ENCODE results near the gene FNIP1. TPM values are rescaled to one million over a fixed set of nuclear protein-coding genes. Genes with fewer than 3 reads are reported as not detected.

FNIP1 gene
- total RNA-seq, 5 donors from 2014 or later (not counting 1 experiment from before 2014, with no cell fraction given): 26.7 to 32.7 (median 27.7) TPM

- Histone ChIP-seq H3K4me1 (ENCODE audit: control insufficient read depth in 1 of 2, extremely low read depth in 1 of 2, insufficient read depth in 2 of 2, low read length in 2 of 2) (no peaks in the 10 kb centered on the region), H3K27ac (ENCODE audit: low read length) (no peak overlapping the region), H3K4me3 (ENCODE audit: control insufficient read depth in 1 of 2, extremely low read depth in 1 of 2, low read length in 1 of 2) (no peak overlapping the region), H3K9me3 (no peaks in the 10 kb centered on the region), H3K36me3 (ENCODE audit: control insufficient read depth in 2 of 2, extremely low read depth in 1 of 2, insufficient read depth in 1 of 2, low read length in 1 of 2) (peaks cover 0 to 50% of the 10 kb centered on the region in 2 donors), H3K27me3 (replicated peaks in 1 of 2; ENCODE audit: control insufficient read depth in 2 of 2, extremely low read depth in 1 of 2, insufficient read depth in 2 of 2, low read length in 1 of 2) (no peaks in the 10 kb centered on the region)
- Mint-ChIP-seq H3K4me1 (peaks cover 2 to 7% (median 6%) of the 10 kb centered on the region in 3 donors), H3K27ac (peak overlapping the region in 1 of 2 donors; percentile 0), H3K36me3 (peaks cover 67% of the 10 kb centered on the region), H3K27me3 (no peaks in the 10 kb centered on the region), H3K4me3 (no peak overlapping the region), H3K9me3 (no peaks in the 10 kb centered on the region)
- ATAC-seq (replicated peaks in 1 of 4) (no peak), DNase-seq (no peak)
- POLR2A ChIA-PET: no interaction called here
- CTCF ChIA-PET: interaction anchor here in 1 of 2 donors (0.6 kb wide), 1 partner anchor 16 kb away, joined by 3 read pairs; no protein-coding TSS in a partner anchor
Measured at GRCh38 chr5:131671409-131671808, 125.4 kb downstream of the FNIP1 start.

- Mint-ChIP-seq H3K9me3 (peaks cover 5 to 14% (median 9%) of the 10 kb centered on the region in 3 donors), H3K36me3 (peaks cover 58% of the 10 kb centered on the region), H3K4me1 (peaks cover 0 to 6% (median 0%) of the 10 kb centered on the region in 3 donors), H3K27ac (no peak overlapping the region), H3K4me3 (no peak overlapping the region), H3K27me3 (no peaks in the 10 kb centered on the region)
- WGBS (ENCODE audit: insufficient coverage): no CpG with 5 or more reads among the region's 1 CpG
- H3K4me1 ChIP-seq (ENCODE audit: control insufficient read depth in 1 of 2, extremely low read depth in 1 of 2, insufficient read depth in 2 of 2, low read length in 2 of 2): no peaks in the 10 kb centered on the region
- ChIA-PET POLR2A (interaction anchor here in 1 of 2 donors (0.7 kb wide), 1 partner anchor 51 kb away, joined by 4 read pairs; no protein-coding TSS in a partner anchor), CTCF (no interaction called here)
- peaks cover 14 to 37% of the 10 kb centered on the region in 2 donors for H3K36me3 ChIP-seq (ENCODE audit: control insufficient read depth in 2 of 2, extremely low read depth in 1 of 2, insufficient read depth in 1 of 2, low read length in 1 of 2)
- H3K27ac ChIP-seq (ENCODE audit: low read length): no peak overlapping the region
- ATAC-seq (replicated peaks in 1 of 4) (no peak), DNase-seq (no peak)
- H3K4me3 ChIP-seq (ENCODE audit: control insufficient read depth in 1 of 2, extremely low read depth in 1 of 2, low read length in 1 of 2): no peak overlapping the region
- peaks cover 4% of the 10 kb centered on the region for H3K9me3 ChIP-seq
- H3K27me3 ChIP-seq (replicated peaks in 1 of 2; ENCODE audit: control insufficient read depth in 2 of 2, extremely low read depth in 1 of 2, insufficient read depth in 2 of 2, low read length in 1 of 2): no peaks in the 10 kb centered on the region
Measured at GRCh38 chr5:131664929-131665328, 131.9 kb downstream of the FNIP1 start.

- Mint-ChIP-seq H3K9me3 (peaks cover 5 to 16% (median 14%) of the 10 kb centered on the region in 3 donors), H3K4me3 (no peak overlapping the region), H3K4me1 (peaks cover 0 to 10% (median 0%) of the 10 kb centered on the region in 3 donors), H3K27ac (no peak overlapping the region), H3K27me3 (no peaks in the 10 kb centered on the region), H3K36me3 (peaks cover 64% of the 10 kb centered on the region)
- DNase-seq: no peak
- no CpG with 5 or more reads among the region's 1 CpG for WGBS (ENCODE audit: insufficient coverage)
- peaks cover 19 to 30% of the 10 kb centered on the region in 2 donors for H3K36me3 ChIP-seq (ENCODE audit: control insufficient read depth in 2 of 2, extremely low read depth in 1 of 2, insufficient read depth in 1 of 2, low read length in 1 of 2)
- POLR2A ChIA-PET: interaction anchor here (0.6 kb wide), 2 partner anchors 301 to 776 kb away, joined by 4 to 7 read pairs; no protein-coding TSS in a partner anchor
- no peak overlapping the region for H3K27ac ChIP-seq (ENCODE audit: low read length)
- H3K4me1 ChIP-seq (ENCODE audit: control insufficient read depth in 1 of 2, extremely low read depth in 1 of 2, insufficient read depth in 2 of 2, low read length in 2 of 2): no peaks in the 10 kb centered on the region
- CTCF ChIA-PET: interaction anchor here (0.7 kb wide), 2 partner anchors 104 to 698 kb away, joined by 3 to 5 read pairs; no protein-coding TSS in a partner anchor
- H3K9me3 ChIP-seq: peaks cover 4% of the 10 kb centered on the region
- no peaks in the 10 kb centered on the region for H3K27me3 ChIP-seq (replicated peaks in 1 of 2; ENCODE audit: control insufficient read depth in 2 of 2, extremely low read depth in 1 of 2, insufficient read depth in 2 of 2, low read length in 1 of 2)
- no peak for ATAC-seq (replicated peaks in 1 of 4)
- H3K4me3 ChIP-seq (ENCODE audit: control insufficient read depth in 1 of 2, extremely low read depth in 1 of 2, low read length in 1 of 2): no peak overlapping the region
Measured at GRCh38 chr5:131661933-131662332, 134.9 kb downstream of the FNIP1 start.

- Histone ChIP-seq H3K9me3 (peaks cover 4% of the 10 kb centered on the region), H3K4me3 (ENCODE audit: control insufficient read depth in 1 of 2, extremely low read depth in 1 of 2, low read length in 1 of 2) (no peak overlapping the region), H3K27me3 (replicated peaks in 1 of 2; ENCODE audit: control insufficient read depth in 2 of 2, extremely low read depth in 1 of 2, insufficient read depth in 2 of 2, low read length in 1 of 2) (no peaks in the 10 kb centered on the region), H3K27ac (ENCODE audit: low read length) (no peak overlapping the region), H3K4me1 (ENCODE audit: control insufficient read depth in 1 of 2, extremely low read depth in 1 of 2, insufficient read depth in 2 of 2, low read length in 2 of 2) (no peaks in the 10 kb centered on the region), H3K36me3 (ENCODE audit: control insufficient read depth in 2 of 2, extremely low read depth in 1 of 2, insufficient read depth in 1 of 2, low read length in 1 of 2) (peaks cover 19 to 27% of the 10 kb centered on the region in 2 donors)
- ATAC-seq (replicated peaks in 1 of 4) (no peak), DNase-seq (no peak)
- CTCF ChIA-PET: no interaction called here
- 100% methylated on average over 2 of the region's 9 CpGs for WGBS (ENCODE audit: insufficient coverage)
- POLR2A ChIA-PET: interaction anchor here in 1 of 2 donors (0.5 kb wide), 1 partner anchor 14 kb away, joined by 3 read pairs; no protein-coding TSS in a partner anchor
- no peak overlapping the region for H3K4me3 Mint-ChIP-seq
- H3K27ac Mint-ChIP-seq: no peak overlapping the region
- peaks cover 5 to 16% (median 14%) of the 10 kb centered on the region in 3 donors for H3K9me3 Mint-ChIP-seq
- no peaks in the 10 kb centered on the region for H3K27me3 Mint-ChIP-seq
- H3K36me3 Mint-ChIP-seq: peaks cover 62% of the 10 kb centered on the region
- H3K4me1 Mint-ChIP-seq: peaks cover 2 to 19% (median 2%) of the 10 kb centered on the region in 3 donors
Measured at GRCh38 chr5:131659841-131660240, 137.0 kb downstream of the FNIP1 start.

- peaks cover 4% of the 10 kb centered on the region for H3K9me3 ChIP-seq
- Mint-ChIP-seq H3K4me1 (peaks cover 2 to 19% (median 2%) of the 10 kb centered on the region in 3 donors), H3K4me3 (no peak overlapping the region), H3K9me3 (peaks cover 5 to 16% (median 14%) of the 10 kb centered on the region in 3 donors), H3K27ac (no peak overlapping the region), H3K36me3 (peaks cover 66% of the 10 kb centered on the region), H3K27me3 (no peaks in the 10 kb centered on the region)
- no peaks in the 10 kb centered on the region for H3K4me1 ChIP-seq (ENCODE audit: control insufficient read depth in 1 of 2, extremely low read depth in 1 of 2, insufficient read depth in 2 of 2, low read length in 2 of 2)
- no peaks in the 10 kb centered on the region for H3K27me3 ChIP-seq (replicated peaks in 1 of 2; ENCODE audit: control insufficient read depth in 2 of 2, extremely low read depth in 1 of 2, insufficient read depth in 2 of 2, low read length in 1 of 2)
- H3K36me3 ChIP-seq (ENCODE audit: control insufficient read depth in 2 of 2, extremely low read depth in 1 of 2, insufficient read depth in 1 of 2, low read length in 1 of 2): peaks cover 19 to 28% of the 10 kb centered on the region in 2 donors
- no peak for DNase-seq
- ChIA-PET POLR2A (interaction anchor here in 1 of 2 donors (0.5 kb wide), 1 partner anchor 14 kb away, joined by 3 read pairs; no protein-coding TSS in a partner anchor), CTCF (no interaction called here)
- no peak overlapping the region for H3K4me3 ChIP-seq (ENCODE audit: control insufficient read depth in 1 of 2, extremely low read depth in 1 of 2, low read length in 1 of 2)
- 97% methylated on average over 13 of the region's 13 CpGs for WGBS (ENCODE audit: insufficient coverage)
- ATAC-seq (replicated peaks in 1 of 4): no peak
- no peak overlapping the region for H3K27ac ChIP-seq (ENCODE audit: low read length)
Measured at GRCh38 chr5:131659290-131659689, 137.5 kb downstream of the FNIP1 start.

GRCh38 chr5:131654776-131655175 lies 142.0 kb downstream of the FNIP1 start:
- POLR2A ChIA-PET: no interaction called here

More at GRCh38 chr5:131654776-131655175, 142.0 kb downstream of the FNIP1 start:
- H3K4me3 ChIP-seq (ENCODE audit: control insufficient read depth in 1 of 2, extremely low read depth in 1 of 2, low read length in 1 of 2): no peak overlapping the region
- WGBS (ENCODE audit: insufficient coverage): no CpG with 5 or more reads among the region's 2 CpGs
- peaks cover 7 to 25% of the 10 kb centered on the region in 2 donors for H3K36me3 ChIP-seq (ENCODE audit: control insufficient read depth in 2 of 2, extremely low read depth in 1 of 2, insufficient read depth in 1 of 2, low read length in 1 of 2)
- DNase-seq (no peak), ATAC-seq (replicated peaks in 1 of 4) (no peak)
- CTCF ChIA-PET: interaction anchor here in 1 of 2 donors (0.9 kb wide), 1 partner anchor 66 kb away, joined by 3 read pairs; no protein-coding TSS in a partner anchor
- no peaks in the 10 kb centered on the region for H3K27me3 Mint-ChIP-seq
- H3K27me3 ChIP-seq (replicated peaks in 1 of 2; ENCODE audit: control insufficient read depth in 2 of 2, extremely low read depth in 1 of 2, insufficient read depth in 2 of 2, low read length in 1 of 2): no peaks in the 10 kb centered on the region
- peaks cover 0 to 7% (median 0%) of the 10 kb centered on the region in 3 donors for H3K9me3 Mint-ChIP-seq
- no peak overlapping the region for H3K27ac ChIP-seq (ENCODE audit: low read length)
- H3K4me1 Mint-ChIP-seq: peaks cover 2 to 13% (median 2%) of the 10 kb centered on the region in 3 donors
- H3K4me1 ChIP-seq (ENCODE audit: control insufficient read depth in 1 of 2, extremely low read depth in 1 of 2, insufficient read depth in 2 of 2, low read length in 2 of 2): no peaks in the 10 kb centered on the region
- H3K4me3 Mint-ChIP-seq: no peak overlapping the region
- H3K9me3 ChIP-seq: no peaks in the 10 kb centered on the region
- H3K27ac Mint-ChIP-seq: no peak overlapping the region
- peaks cover 63% of the 10 kb centered on the region for H3K36me3 Mint-ChIP-seq

Measured in T-cell (primary cell).